WTC11 (cell line): ENCODE measurements around the gene SEL1L3.

Experiments
- CBFB ChIP-seq: sonication (generic); formaldehyde crosslinking; IDR thresholded peaks from 2 replicates; pipeline ENCODE4 v1.8.1; 2022; ENCODE audit warnings: mild to moderate bottlenecking, low read depth, missing genetic modification reagents
- GABPB1 ChIP-seq: sonication (generic); formaldehyde crosslinking; IDR thresholded peaks from 2 replicates; pipeline ENCODE4 v1.8.1; 2023; ENCODE audit warnings: mild to moderate bottlenecking, missing genetic modification reagents
- JUN ChIP-seq: sonication (generic); formaldehyde crosslinking; IDR thresholded peaks from 2 replicates; pipeline ENCODE4 v1.8.0; 2023; ENCODE audit warnings: mild to moderate bottlenecking, missing genetic modification reagents
- RELA ChIP-seq: sonication (generic); formaldehyde crosslinking; IDR thresholded peaks from 2 replicates; pipeline ENCODE4 v1.8.1; 2022; ENCODE audit warnings: missing genetic modification reagents, mild to moderate bottlenecking, borderline replicate concordance
- TF ChIP-seq, protein P1 (sequence below): sonication (generic); formaldehyde crosslinking; IDR thresholded peaks from 2 replicates; pipeline ENCODE4 v1.8.1; 2022; ENCODE audit warnings: mild to moderate bottlenecking, moderate library complexity, missing genetic modification reagents
- TF ChIP-seq, protein P2 (sequence below): sonication (generic); formaldehyde crosslinking; IDR thresholded peaks from 2 replicates; pipeline ENCODE4 v1.8.1; 2022; ENCODE audit warnings: mild to moderate bottlenecking, missing genetic modification reagents, moderate library complexity, borderline replicate concordance
- TF ChIP-seq, protein P3 (sequence below): fragments of 200-600 bp; IDR thresholded peaks from 2 replicates; pipeline ENCODE4 v1.8.0; 2022; ENCODE audit warnings: antibody characterized with exemption

- TF ChIP-seq, protein P1, sequence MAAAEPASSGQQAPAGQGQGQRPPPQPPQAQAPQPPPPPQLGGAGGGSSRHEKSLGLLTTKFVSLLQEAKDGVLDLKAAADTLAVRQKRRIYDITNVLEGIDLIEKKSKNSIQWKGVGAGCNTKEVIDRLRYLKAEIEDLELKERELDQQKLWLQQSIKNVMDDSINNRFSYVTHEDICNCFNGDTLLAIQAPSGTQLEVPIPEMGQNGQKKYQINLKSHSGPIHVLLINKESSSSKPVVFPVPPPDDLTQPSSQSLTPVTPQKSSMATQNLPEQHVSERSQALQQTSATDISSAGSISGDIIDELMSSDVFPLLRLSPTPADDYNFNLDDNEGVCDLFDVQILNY (CRISPR knock-in tag): no peak
- TF ChIP-seq, protein P2, sequence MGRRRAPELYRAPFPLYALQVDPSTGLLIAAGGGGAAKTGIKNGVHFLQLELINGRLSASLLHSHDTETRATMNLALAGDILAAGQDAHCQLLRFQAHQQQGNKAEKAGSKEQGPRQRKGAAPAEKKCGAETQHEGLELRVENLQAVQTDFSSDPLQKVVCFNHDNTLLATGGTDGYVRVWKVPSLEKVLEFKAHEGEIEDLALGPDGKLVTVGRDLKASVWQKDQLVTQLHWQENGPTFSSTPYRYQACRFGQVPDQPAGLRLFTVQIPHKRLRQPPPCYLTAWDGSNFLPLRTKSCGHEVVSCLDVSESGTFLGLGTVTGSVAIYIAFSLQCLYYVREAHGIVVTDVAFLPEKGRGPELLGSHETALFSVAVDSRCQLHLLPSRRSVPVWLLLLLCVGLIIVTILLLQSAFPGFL (CRISPR knock-in tag): no peak
- no peak for TF ChIP-seq CBFB (CRISPR knock-in tag)
- no peak for TF ChIP-seq GABPB1 (CRISPR knock-in tag)
- TF ChIP-seq, protein P3, sequence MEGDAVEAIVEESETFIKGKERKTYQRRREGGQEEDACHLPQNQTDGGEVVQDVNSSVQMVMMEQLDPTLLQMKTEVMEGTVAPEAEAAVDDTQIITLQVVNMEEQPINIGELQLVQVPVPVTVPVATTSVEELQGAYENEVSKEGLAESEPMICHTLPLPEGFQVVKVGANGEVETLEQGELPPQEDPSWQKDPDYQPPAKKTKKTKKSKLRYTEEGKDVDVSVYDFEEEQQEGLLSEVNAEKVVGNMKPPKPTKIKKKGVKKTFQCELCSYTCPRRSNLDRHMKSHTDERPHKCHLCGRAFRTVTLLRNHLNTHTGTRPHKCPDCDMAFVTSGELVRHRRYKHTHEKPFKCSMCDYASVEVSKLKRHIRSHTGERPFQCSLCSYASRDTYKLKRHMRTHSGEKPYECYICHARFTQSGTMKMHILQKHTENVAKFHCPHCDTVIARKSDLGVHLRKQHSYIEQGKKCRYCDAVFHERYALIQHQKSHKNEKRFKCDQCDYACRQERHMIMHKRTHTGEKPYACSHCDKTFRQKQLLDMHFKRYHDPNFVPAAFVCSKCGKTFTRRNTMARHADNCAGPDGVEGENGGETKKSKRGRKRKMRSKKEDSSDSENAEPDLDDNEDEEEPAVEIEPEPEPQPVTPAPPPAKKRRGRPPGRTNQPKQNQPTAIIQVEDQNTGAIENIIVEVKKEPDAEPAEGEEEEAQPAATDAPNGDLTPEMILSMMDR: no peak
- TF ChIP-seq JUN: no peak
- TF ChIP-seq RELA: no peak
Observed at GRCh38 chr4:25710637-25711036, 152.2 kb downstream of the SEL1L3 start.
